Suprapubic skin (tissue), 3 donors: Measurements from ENCODE around the gene ISG20L2.

ENCODE experiments used
- EP300 ChIP-seq: sonication (generic); formaldehyde crosslinking; IDR thresholded peaks from one replicate; pipeline ENCODE4 v1.6.1; 2017; ENCODE audit warnings: antibody characterized with exemption
- TF ChIP-seq, protein P1 (sequence below), 2 donors: fragments of 200-600 bp in 1 of 2; fragments of 450-650 bp in 1 of 2; sonication (generic) in 1 of 2; IDR thresholded peaks; one replicate each; pipeline ENCODE4 v1.5.1; 2016 to 2019; ENCODE audit warnings: antibody characterized with exemption in 2 of 2, mild to moderate bottlenecking in 1 of 2, moderate library complexity in 1 of 2

DNA sequence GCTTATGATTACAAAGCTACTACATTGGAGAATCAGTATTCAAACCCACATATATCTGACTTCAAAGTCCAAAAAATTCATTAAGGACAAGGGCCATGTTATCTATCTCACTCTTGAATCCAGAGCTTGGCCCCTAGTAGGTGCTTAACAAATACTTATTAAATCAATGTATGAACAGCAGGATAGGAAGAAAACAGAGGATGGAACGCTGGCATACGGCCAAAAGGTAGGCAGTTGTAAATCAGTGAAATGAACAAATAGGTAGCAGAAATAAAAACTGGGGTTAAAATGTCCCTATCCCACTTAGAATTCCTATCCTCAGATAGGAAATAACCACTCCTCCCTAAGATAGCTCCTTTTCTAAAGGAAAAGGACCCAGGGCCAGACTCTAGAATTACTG lies 10.3 kb upstream of the ISG20L2 start:
- TF ChIP-seq, protein P1, sequence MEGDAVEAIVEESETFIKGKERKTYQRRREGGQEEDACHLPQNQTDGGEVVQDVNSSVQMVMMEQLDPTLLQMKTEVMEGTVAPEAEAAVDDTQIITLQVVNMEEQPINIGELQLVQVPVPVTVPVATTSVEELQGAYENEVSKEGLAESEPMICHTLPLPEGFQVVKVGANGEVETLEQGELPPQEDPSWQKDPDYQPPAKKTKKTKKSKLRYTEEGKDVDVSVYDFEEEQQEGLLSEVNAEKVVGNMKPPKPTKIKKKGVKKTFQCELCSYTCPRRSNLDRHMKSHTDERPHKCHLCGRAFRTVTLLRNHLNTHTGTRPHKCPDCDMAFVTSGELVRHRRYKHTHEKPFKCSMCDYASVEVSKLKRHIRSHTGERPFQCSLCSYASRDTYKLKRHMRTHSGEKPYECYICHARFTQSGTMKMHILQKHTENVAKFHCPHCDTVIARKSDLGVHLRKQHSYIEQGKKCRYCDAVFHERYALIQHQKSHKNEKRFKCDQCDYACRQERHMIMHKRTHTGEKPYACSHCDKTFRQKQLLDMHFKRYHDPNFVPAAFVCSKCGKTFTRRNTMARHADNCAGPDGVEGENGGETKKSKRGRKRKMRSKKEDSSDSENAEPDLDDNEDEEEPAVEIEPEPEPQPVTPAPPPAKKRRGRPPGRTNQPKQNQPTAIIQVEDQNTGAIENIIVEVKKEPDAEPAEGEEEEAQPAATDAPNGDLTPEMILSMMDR (IDR thresholded peaks at IDR 0.05) = no peak
- TF ChIP-seq EP300 = no peak
